Epithelial cell of esophagus (primary cell): Measurements from ENCODE around the gene CD2BP2.
A peak's percentile ranks its signal among the peaks of the same experiment; 100 is the strongest.

Source experiments
- DNase-seq: peaks from one replicate; pipeline ENCODE4 v3.0.0; 2010; ENCODE audit warnings: low read depth
- H3K4me3 ChIP-seq: 2 replicates; pipeline ENCODE4 v1.5.1; 2011; ENCODE audit warnings: mild to moderate bottlenecking, low read length, control low read depth
- CTCF ChIP-seq: IDR thresholded peaks from 2 replicates; pipeline ENCODE4 v1.5.1; 2011; ENCODE audit warnings: low read depth, mild to moderate bottlenecking, low read length, control low read depth, inconsistent platforms; ENCODE audit not compliant: insufficient read depth; ENCODE audit errors: missing control alignments

Gene CD2BP2

GRCh38 chr16:30371248-30371816 lies 16.2 kb upstream of the CD2BP2 start:
- H3K4me3 ChIP-seq: peak overlapping the region; percentile 52
- no peak for DNase-seq
- TF ChIP-seq CTCF: no peak

- peak; percentile 44 for TF ChIP-seq CTCF
- peak within 1 kb of the TSS; percentile 52 for H3K4me3 ChIP-seq
- peak; percentile 100 for DNase-seq
Observed at GRCh38 chr16:30370456-30371247, 15.5 kb upstream of the CD2BP2 start, which contains the start of gene TBC1D10B. Gene TBC1D10B, minus strand, starts transcription at chr16:30370494. Its CDS starts 311 bp downstream, at chr16:30370183.

GRCh38 chr16:30369938-30370455 lies 14.9 kb upstream of the CD2BP2 start:
- no peak for DNase-seq
- TF ChIP-seq CTCF: no peak
- H3K4me3 ChIP-seq: peak overlapping the region; percentile 51

- H3K4me3 ChIP-seq: peak overlapping the region; percentile 51
- DNase-seq: no peak
- TF ChIP-seq CTCF: no peak
Observed at GRCh38 chr16:30369091-30369937, 14.2 kb upstream of the CD2BP2 start.

- H3K4me3 ChIP-seq: peak overlapping the region; percentile 51
Observed at GRCh38 chr16:30368792-30369090, 13.6 kb upstream of the CD2BP2 start.

More at GRCh38 chr16:30368792-30369090, 13.6 kb upstream of the CD2BP2 start:
- no peak for TF ChIP-seq CTCF
- DNase-seq: no peak
